Astrocyte of the hippocampus (primary cell): Measurements from ENCODE around the gene CMC4.

Experiments used
- DNase-seq: peaks from one replicate; pipeline ENCODE4 v3.0.0; 2011; ENCODE audit warnings: low read depth, low spot score

CMC4 gene

DNA sequence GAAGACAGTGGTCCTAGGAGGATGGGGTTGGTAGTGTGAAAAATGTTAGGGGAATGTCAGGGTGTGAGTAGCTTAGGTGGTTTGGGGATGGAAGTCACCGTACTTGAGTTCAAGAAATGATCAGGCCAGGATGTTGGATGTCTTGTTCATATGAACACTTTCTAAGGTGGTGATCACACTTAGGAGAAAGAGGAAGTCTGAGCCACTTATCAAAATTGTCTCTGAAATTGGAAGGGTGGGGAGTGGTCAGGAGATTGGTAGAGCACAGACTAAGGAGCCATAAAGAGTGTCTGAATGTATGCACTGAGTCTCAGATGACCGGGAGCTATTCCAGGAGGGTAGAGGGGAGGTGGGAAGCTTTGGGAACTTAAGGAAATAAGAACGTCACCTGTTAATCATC lies 17.3 kb downstream of the CMC4 start:
- no peak for DNase-seq

DNA sequence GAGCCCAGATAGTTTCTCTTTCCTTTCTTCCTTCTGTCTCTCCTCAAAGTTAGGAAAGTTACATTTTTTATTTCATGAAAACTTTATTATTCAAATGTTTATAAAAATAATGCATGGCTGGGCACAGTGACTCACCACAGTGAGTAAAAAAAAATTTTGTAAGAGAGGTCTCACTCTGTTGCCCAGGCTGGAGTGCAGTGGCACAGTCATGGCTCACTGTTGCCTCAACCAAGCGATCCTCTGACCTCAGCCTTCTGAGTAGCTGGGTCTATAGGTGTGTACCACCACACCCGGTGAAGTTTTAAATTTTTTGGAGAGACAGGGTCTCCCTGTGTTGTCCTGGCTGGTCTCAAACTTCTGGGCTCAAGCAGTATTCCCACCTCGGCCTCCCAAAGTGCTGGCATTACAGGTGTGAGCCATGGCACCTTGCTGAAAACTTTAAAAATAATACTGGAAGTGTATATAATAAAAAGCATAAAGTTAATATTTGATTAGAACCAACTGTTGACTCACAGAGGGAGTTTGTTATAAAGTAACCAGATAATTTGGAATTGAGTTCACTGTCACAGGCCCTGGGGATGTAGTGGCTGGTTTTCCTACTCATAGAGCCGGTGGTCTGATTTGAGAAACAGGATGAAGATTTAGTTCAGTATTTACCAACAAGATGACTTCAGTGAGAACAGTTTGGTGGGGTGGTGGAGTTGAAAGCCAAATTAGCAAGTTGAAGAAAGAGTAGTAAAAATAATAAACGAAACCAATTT lies 18.0 kb downstream of the CMC4 start:
- DNase-seq = no peak

DNA sequence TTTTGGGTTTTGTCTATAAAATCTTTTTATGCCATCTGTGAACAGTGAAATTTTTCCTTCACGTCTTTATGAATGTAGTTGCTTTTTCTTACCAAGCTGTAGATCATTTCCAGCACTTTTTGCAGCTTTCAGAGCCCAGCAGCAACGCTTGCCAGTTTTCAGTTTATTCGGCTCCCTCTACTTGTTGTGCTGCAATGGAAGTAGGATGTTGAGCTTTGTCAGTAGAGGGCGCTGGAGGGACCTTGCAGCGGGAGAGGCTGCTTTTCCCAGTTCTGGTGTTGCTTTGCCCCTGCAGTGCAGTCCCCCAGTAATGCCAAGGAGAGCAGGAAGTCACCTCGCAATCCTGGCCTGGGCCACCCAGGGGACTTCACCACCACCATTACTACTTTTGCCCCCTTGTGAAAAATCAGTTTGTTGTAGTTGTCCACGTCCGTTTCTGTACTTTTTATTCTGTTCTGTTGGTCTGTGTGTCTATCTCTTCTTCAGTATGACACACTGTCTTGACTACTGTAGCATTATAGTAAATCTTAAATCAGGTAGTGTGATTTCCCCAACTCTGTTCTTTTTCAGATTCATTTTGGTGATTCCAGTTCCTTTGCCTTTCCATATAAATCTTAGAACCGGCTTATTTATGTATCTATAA lies 21.8 kb downstream of the CMC4 start:
- peak; percentile 50 for DNase-seq

DNA sequence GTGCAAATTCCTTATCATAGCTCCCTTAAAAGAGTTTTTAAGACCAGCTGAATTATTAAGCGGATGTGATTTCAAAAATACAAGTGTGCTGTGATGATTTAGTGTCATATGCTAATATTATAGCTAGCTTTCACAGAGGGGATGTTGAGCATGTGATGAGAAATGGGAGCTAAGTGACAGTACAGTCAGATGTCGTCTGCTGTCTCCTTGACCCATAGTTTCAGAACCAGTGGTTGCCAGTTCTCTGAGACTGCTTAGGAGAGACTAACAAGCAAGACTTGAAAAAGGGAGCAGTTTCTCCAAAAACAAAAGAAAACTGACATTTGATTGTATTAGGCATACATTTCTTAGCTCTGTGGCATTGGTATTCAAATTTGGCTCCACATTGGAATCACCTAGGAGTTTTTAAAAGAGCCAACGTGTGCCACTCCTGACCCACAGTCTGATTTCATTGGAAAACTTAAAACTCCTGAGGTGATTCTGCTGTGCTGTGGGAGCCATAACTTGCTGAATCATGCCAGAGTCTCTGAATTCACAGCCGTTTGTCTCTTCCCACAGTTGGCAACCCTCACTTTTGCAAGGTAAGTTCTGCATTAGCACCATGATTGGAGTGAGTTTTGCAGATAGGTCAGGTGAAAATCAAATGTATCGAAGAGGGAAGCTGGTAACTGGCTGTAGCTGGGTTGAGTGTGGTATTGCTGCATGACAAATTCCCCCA lies 24.0 kb downstream of the CMC4 start:
- DNase-seq = no peak

DNA sequence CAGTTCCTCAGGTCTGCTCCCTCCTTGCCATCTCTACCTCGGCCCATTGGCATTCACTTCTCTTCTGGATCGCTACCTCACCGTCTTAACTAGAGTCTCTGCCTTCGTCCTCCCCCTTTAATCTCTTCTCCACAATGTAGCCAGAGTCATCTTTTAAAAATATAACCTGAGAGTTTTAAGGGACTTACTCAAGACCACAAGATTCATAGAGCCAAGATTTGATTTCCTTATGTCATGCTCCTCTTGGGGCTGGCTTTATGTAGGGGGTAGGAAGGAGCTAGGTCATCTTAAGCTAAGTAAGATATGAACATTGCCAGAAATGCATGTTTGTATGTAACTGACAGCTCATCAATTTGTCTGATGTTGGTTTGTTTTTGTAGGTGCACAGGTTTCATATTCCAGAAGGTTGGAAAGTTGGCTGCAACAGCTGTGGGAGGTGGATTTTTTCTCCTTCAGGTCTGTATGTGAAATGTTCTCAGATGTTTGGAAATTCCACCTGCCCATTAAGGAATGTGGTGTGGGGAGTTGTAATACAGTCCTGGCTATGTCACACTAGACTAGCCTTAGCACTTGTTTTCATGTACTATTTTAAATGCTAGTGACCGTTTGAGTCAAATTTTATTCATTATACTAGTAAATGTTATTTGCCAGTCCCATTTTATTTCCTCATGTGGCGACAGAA lies 24.7 kb downstream of the CMC4 start:
- no peak for DNase-seq

DNA sequence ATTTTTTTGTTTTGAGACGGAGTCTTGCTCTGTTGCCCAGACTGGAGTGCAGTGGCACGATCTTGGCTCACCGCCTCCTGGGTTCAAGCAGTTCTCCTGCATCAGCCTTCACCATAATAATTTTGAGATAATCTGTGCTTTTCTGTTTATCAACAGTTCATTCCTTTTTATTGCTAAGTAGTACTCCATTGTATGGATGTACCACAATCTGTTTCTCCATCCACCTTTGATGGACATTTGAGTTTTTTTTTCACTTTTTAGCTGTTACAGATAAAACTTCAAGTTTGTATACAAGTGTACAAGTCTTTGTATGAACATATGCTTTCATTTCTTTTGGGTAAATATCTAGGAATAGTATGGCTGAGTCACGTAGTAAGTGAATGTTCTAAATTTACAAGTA lies 35.2 kb downstream of the CMC4 start:
- DNase-seq = no peak

DNA sequence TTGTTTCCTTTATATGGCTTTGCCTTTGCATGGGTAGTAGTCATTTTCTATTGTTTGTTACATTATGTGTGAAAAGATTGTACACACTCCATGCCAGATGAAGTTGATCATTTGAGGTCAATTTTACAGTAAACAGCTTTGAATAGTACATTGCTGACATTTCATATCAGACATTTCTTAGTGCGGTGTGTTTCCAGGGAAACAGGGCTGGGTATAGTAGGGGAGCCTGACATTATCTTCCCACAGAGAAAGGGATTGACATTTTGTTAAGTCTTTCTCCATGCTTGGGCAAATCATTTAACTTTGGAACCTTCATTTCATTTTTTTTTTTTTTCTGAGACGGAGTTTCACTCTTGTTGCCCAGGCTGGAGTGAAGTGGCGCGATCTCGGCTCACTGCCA lies 39.3 kb downstream of the CMC4 start:
- DNase-seq = no peak

DNA sequence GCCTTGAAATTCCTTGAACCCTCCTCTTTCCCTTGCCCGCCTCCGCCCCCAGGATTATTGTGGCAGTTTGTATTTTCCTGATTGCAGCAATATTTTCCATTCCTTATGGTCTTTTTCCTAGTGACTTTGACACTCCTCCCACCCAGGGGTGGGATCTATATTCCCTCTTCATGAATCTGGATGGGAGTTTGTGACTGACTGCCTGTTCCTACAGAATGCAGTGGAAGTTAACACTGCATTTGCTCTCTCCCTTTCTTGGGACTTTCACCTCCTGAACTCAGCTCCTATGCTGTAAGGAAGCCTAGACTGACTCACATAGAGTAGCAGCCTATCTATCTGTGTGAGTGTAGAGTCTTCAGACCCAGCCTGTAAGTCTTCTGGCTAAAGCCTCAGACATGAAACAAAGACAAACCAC lies 42.1 kb downstream of the CMC4 start:
- DNase-seq = peak; percentile 50

DNA sequence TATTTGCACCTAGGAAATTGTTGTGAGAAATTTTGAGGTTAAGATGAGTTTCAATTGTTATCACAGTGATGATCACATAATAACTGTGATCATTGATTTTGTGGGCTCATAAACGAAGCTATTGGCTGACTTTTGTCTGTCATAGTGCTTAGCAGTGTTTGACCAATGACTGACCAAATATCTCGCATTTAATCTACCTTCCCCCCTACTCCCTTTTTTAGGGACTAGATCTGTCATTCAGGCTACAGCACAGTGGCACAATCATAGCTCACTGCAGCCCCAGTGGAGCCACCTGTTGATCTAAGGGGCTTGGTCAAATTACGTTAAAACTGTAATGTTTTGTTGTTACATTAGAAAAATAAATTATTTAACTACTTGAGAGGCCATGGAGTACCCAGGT lies 42.8 kb downstream of the CMC4 start:
- peak; percentile 1 for DNase-seq

DNA sequence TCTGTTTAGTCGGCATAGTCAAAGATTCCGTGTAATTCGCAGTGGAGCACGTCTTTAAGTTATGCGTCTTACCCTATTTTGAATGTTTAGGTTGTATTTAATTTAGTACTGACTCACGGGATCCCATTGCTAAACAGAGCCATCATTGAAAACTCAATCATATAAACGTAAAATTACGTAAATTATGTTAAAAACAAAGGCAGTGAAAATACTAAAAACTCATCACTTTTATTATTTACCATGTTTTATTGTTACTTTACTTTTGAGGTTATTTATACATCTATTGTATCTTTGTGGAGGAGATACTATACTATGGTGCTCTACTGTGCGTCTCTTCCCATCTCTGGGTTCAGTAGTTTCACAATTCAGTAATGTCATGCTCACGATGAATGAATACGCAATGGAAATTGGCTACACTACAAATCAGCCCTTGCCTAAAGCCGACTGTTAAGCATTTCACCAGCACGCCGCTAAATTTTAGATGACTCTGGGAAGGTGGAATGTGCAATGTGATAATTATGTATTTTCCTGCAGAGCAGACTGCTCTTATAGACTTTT lies 43.3 kb downstream of the CMC4 start:
- DNase-seq = peak; percentile 63

DNA sequence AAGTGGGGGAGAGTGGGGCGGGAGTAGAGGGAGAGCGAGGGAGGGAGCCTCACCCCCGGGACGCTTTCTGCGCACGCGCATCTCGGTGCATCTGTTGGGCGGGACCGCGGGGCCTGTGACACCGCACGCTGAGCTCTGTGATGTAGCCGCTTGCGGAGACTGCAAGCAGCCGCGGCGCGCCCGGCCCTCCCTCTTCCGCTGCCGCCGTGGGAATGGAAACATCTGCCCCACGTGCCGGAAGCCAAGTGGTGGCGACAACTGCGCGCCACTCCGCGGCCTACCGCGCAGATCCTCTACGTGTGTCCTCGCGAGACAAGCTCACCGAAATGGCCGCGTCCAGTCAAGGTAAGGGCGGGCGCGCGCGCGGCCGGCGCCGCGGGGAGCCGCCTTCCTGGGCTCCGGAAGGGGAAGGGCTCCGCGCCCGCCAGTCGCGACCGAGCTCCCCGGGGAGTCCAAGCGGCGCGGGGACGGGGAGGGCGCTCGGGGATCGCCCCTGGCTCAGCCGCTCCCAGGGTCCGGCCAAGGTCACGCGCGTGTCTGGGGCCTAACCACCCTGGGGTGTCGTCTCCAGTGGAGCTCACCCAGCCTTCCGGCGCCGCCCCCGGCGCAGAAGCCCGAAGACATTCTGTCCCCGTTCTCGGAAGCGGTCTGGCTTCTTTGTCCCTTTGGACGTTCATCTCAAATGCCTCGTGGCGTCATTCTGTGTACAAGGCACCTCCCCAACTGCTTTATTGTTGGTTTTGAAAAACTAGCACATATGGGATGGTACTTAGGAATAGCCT lies 44.0 kb downstream of the CMC4 start, which contains the start of gene FUNDC2:
Gene FUNDC2 (plus strand): TSS at position 118 of the 782 bp plus-strand sequence. CDS start 95 bp downstream, at position 213.
- DNase-seq = peak; percentile 95

DNA sequence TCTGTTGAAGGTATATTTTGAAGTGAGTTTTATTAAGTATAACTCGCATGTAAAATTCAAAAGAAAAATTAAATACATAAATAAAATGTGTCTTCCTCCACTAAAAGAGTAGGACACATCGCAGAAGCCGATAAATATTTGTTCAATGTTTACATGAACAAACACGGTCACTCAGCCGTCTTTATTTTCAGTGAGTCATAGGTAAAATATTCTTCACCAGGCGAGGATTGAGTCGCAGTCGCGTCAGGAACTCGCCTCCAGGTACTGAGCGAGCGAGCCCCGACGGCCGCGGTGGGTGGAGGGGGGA lies 44.6 kb downstream of the CMC4 start:
- no peak for DNase-seq

DNA sequence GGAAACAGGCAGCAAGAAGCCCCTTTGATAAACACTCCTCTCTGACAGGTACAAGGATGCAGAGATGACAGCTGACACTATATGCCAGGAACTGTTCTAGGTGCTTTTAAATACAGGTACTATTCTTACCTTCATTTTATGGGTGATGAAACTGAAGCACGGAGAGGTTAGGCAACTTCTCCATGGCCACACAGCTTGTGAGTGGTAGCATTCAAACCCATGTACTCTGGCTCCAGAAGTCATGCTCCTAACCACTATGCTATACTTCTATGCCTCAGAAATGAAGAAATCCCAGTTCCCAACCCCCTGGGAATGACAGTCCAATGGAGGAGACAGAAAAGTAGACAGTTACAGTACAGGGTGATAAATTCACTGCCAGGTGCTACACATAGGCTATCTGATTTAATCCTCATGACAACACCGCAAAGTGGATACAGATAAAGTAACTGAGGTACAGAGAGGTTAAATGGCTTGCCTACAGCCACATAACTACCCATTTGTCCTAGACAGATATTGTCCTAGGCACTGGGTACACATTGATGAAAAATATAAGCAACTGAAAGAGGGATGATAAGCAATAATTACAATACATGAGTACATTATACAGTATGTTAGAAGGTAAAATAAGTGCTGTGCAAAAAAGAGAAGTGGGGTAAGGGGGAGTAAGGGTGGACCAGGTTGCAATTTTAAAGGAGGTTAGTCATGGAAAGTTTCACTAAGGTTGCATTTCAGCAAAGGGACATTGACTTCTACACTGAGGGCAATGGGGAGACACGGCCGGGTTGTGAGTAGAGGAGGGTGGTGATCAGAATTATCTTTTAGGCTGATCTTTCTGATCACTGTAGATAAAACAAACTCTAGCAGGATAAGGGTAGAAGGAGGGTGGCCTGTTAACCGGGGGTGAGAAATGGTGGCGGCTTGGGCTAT lies 46.8 kb downstream of the CMC4 start:
- no peak for DNase-seq

DNA sequence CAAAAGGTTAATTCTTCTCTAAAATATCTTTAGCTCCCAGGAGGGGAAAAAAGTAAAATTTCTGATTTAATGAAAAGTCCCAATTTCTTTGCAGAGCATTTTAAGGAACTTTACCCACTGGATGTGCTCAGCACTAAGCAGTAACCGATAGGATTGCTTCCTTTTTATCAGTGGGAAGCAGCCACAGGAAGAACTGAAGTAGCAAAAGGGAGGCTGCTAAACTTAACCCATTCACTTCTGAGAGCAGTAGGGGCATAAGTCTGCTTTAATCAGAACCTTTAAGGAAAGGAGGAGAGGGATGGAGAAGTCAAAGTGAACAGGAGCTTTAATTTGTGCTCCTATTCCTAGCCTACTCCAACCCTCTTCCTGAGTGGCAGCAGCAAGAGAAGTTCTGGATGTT lies 48.4 kb downstream of the CMC4 start, which contains the start of gene F8:
Gene F8 (minus strand): TSS at position 139 of the 400 bp plus-strand sequence. CDS start 171 bp downstream, outside the sequence.
- DNase-seq = no peak

DNA sequence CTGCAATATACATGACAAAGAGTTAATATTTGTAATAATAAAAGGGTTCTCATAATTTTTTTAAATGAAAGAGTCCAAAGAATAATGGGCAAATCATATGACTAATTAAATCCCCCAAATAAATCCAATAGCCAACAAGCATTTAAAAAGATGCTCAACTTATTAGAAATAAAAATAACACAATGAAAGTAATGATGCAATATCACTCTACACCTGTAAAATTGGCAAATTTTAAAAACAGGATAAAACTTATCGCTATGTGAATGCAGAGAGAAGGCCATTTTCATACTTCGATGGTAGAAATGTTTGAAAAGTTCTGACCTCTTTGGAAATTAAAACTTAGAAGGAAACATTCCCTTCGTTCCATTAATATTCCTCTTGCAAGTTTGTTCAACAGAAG lies 50.3 kb downstream of the CMC4 start:
- DNase-seq = no peak
